Body of pancreas (tissue), 4 donors: ENCODE data around the gene AMH. TPM values are rescaled to one million over a fixed set of nuclear protein-coding genes. Genes with fewer than 3 reads are reported as not detected.

ENCODE experiments used
- ATAC-seq: fragments of 150-250 bp; one replicate; pipeline ENCODE4 v1.9.1; 2016
- DNase-seq, 4 donors: peaks; one replicate each; pipeline ENCODE4 v3.0.0-alpha.2; 2019
- H3K27ac ChIP-seq, 4 donors: fragments of 200-600 bp; sonication (generic); 1 replicate in 3 of 4; 2 replicates in 1 of 4; pipeline versions ENCODE4 v1.5.1 to v1.6.1; 2016 to 2019; ENCODE audit warnings: mild to moderate bottlenecking in 1 of 4, mixed read lengths in 1 of 4, moderate library complexity in 1 of 4
- H3K27me3 ChIP-seq, 2 donors: fragments of 200-600 bp; sonication (generic); one replicate each; pipeline ENCODE4 v1.6.0; 2016; ENCODE audit warnings: mild to moderate bottlenecking in 1 of 2
- H3K36me3 ChIP-seq, 2 donors: fragments of 200-600 bp; sonication (generic); replicated peaks in 1 of 2; 2 replicates each; pipeline ENCODE4 v1.5.1; 2016; ENCODE audit warnings: low read depth in 2 of 2; ENCODE audit not compliant: insufficient read depth in 1 of 2
- H3K4me1 ChIP-seq: fragments of 200-600 bp; sonication (generic); one replicate; pipeline ENCODE4 v1.6.0; 2016
- H3K4me3 ChIP-seq, 2 donors: fragments of 200-600 bp; sonication (generic); 1 replicate in 1 of 2; 2 replicates in 1 of 2; pipeline ENCODE4 v1.5.1; 2016 to 2019
- H3K9me3 ChIP-seq, 3 donors: fragments of 200-600 bp; sonication (generic); 1 replicate in 2 of 3; 2 replicates in 1 of 3; pipeline ENCODE4 v1.5.1; 2016
- POLR2A ChIP-seq, 3 donors: fragments of 450-650 bp; IDR thresholded peaks; one replicate each; pipeline ENCODE4 v1.6.1; 2016; ENCODE audit warnings: antibody characterized with exemption in 3 of 3, mild to moderate bottlenecking in 2 of 3
- WGBS, 2 donors: methylation state at CpG; one replicate each; pipeline ENCODE4 v1.1.5; 2017; 5-methylcytosine and 5-hydroxymethylcytosine counted together
- intact Hi-C: fragments of 100-400 bp; cut with DNase I; formaldehyde crosslinking; loops from one replicate; pipeline ENCODE4 v1.15.1; 2023
- total RNA-seq, 2 donors: library from RNA; depleted of rRNA; stranded (reverse); fragments of >200 nt; gene quantifications; one replicate each; pipeline ENCODE4 v1.1.0, GENCODE V29; 2016
- TF ChIP-seq, protein P1 (sequence below), 7 experiments: fragments of 450-650 bp in 4 of 7; fragments of 200-600 bp in 3 of 7; sonication (generic) in 3 of 7; IDR thresholded peaks; one replicate each; pipeline ENCODE4 v1.5.1; 2016 to 2019; ENCODE audit warnings: antibody characterized with exemption in 7 of 7

The AMH gene
- total RNA-seq, 2 donors from 2014 or later: 0.99 to 11.7 TPM

DNA sequence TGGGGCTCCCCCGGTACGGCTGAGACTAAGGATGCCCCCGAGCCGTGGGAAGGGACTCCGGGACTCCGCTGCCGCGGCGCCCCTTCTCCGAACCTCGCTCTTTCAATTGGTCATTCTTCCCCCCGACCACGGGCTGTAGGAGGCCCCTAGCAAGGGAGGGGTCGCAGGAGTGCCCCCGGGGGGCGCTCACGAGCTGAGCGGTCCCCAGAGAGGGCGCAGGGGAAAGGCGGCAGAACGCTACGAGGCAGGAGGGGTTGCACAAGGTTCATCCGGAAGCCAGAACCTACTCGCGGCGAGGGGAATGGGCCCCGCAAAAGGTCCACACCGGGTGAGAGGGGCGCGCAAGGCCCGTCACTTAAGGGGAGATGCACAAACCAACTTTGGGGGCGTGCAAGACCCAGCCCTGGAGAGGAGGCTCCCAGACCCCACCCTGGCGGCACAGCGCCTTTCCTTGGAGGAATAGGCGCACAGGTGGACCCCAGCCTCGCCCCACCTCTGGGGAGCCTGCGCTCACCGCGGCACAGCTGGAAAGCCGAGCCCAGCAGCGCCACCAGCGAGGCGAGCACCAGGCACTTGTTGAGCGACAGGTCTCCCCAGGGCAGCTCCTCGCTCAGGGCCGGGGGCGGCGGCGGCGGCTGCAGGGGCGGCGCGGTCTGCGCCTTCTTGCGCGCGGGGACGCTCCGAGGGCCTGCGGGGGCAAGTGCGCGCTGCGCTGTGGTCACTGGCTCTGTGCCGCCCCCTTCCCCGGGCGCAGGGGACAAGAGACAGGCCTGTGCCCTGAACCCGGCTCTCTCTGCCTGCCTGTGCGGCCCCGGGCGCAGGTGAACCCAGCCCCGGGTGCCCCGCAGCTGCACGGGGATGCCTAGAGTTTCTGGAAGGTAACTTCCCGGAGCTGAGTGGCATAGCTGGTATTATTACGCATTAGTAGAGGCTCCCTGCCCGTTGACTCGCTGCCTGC is 4.3 kb downstream of the AMH start:
- no peaks in the 10 kb centered on the region for H3K36me3 ChIP-seq
- no peak for DNase-seq
- H3K4me3 ChIP-seq: no peak overlapping the region
- intact Hi-C loops: no loop called here
- WGBS, 2 donors: 13 to 52% methylated on average over 4 to 77 of the region's 77 CpGs
- ATAC-seq: no peak
- H3K27me3 ChIP-seq: peaks cover 0 to 23% of the 10 kb centered on the region in 2 donors
- no peak overlapping the region for H3K27ac ChIP-seq
- peaks cover 38% of the 10 kb centered on the region for H3K4me1 ChIP-seq
- no peak for TF ChIP-seq POLR2A (IDR thresholded peaks at IDR 0.05)
- TF ChIP-seq, protein P1, sequence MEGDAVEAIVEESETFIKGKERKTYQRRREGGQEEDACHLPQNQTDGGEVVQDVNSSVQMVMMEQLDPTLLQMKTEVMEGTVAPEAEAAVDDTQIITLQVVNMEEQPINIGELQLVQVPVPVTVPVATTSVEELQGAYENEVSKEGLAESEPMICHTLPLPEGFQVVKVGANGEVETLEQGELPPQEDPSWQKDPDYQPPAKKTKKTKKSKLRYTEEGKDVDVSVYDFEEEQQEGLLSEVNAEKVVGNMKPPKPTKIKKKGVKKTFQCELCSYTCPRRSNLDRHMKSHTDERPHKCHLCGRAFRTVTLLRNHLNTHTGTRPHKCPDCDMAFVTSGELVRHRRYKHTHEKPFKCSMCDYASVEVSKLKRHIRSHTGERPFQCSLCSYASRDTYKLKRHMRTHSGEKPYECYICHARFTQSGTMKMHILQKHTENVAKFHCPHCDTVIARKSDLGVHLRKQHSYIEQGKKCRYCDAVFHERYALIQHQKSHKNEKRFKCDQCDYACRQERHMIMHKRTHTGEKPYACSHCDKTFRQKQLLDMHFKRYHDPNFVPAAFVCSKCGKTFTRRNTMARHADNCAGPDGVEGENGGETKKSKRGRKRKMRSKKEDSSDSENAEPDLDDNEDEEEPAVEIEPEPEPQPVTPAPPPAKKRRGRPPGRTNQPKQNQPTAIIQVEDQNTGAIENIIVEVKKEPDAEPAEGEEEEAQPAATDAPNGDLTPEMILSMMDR (IDR thresholded peaks at IDR 0.05): no peak
- H3K9me3 ChIP-seq: no peaks in the 10 kb centered on the region

DNA sequence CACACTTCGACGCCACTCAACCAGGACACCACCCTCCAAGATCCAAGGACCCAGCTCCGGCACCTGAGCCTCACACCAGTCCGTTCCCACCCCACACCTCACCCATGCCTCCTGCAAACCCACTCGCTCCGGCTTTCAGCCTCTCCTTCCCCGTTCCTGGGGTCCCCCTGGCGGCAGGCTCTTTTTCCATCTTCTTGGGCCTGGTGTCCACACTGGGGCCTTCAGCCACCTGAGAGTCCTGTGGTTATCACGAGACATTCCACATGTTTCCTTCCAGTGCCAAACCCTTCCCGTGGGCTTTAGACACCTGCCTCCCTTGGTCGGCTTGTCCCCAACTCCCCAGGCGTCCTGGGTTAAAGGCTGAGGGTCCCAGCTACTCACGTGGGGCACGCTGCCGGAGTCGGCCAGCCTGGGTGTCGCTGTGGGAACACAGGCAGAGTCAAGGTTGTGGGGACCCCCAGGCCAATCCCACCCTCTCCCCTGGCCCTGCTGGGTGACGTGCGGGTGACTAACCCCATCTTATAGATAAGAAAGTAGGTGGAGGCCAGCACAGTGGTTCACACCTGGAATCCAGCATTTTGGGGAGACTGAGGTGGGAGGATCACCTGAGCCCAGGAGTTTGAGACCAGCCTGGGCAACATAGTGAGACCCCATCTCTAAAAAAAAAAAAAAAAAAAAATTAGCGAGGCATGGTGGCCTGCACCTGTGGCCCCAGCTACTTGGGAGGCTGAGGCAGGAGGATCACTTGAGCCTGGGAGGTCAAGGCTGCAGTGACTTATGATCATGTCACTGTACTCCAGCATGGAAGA is 5.1 kb downstream of the AMH start:
- no peak for ATAC-seq
- no peak for DNase-seq

DNA sequence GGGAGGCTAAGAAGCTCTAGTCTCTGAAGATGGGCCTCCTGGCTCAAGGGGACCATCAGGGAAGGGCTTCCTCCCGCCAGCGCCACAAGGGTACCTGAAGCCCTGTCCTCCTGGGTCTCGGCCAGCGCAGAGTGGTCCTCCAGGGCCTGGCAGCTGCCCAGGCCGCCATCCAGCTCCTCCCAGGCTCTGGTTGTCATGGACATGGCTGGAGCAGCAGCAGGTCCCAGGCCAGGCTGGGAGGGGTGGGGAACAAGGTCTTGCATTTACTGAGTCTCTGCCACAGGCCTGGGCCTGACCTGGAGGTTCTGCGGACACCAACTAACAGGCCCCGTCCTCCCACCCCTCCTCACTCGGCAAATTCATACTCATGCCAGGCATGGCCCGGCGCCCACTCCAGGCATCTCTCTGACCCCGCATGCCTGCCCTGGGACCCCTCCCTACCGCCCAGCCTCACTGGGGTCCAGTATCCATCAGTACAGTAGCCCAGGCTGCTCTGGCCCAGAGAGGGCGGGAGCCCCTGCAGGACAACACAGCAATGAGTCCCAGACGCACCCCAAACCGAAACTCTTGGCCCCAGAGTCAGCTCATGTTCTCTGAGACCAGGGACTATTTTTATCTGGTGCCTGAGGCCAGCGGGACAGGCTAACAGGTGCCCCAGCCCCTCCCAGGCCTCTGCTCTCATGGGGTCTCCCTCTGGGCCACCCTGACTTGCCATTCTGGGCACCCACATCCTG is 6.2 kb downstream of the AMH start:
- intact Hi-C loops: no loop called here
- H3K4me3 ChIP-seq: no peak overlapping the region
- DNase-seq: no peak

More for the DNA sequence above, 5.1 kb downstream of the AMH start:
- Histone ChIP-seq H3K27ac (no peak overlapping the region), H3K27me3 (peaks cover 0 to 23% of the 10 kb centered on the region in 2 donors), H3K9me3 (no peaks in the 10 kb centered on the region), H3K36me3 (no peaks in the 10 kb centered on the region), H3K4me1 (peaks cover 38% of the 10 kb centered on the region), H3K4me3 (no peak overlapping the region)
- WGBS, 2 donors: 72 to 75% methylated on average over 16 to 20 of the region's 20 CpGs
- no peak for TF ChIP-seq POLR2A (IDR thresholded peaks at IDR 0.05)
- TF ChIP-seq, protein P1 (IDR thresholded peaks at IDR 0.05): no peak
- intact Hi-C loops: no loop called here

DNA sequence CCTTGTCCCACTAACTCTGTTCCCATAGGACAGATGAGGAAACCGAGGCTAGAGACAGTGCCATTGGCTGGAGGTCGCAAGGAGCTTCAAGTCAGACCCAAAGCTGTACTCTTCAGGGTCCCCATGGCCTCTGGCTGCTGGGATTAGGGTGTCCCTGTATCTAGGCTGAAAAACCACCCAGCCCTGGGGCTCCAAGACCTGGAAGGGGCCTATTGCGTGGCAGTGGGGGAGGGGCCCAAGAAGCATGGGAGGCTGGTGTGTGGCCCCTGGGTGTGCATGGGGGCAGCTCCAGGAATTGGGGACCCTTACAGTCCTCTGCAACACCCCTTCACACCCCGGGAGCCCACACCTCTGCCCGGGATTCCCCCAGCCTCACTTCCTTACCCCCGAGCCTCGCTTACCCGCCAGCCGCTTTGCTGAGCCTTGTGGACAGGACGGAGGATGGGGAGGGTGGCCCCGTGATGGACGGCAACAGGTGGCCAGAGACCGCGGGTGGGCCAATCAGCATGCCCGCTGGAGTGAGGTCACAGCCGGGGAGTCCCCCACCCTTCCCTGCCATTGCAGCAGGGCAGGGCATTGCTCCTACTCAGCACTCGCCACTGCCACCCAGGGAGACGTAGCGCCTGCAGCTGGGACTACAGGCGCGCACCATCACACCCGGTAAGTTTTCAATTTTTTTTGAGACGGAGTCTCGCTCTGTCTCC is 7.0 kb downstream of the AMH start, which contains the start of gene JSRP1:
JSRP1 (minus strand) TSS at position 436 of the 704 bp plus-strand sequence. CDS start 1,103 bp downstream, outside the sequence.
- H3K27ac ChIP-seq: no peak within 1 kb of the TSS
- DNase-seq: no peak
- TF ChIP-seq, protein P1 (IDR thresholded peaks at IDR 0.05): no peak
- TF ChIP-seq POLR2A (IDR thresholded peaks at IDR 0.05): no peak
- intact Hi-C loops: no loop called here
- peaks cover 25% of the 10 kb centered on the region for H3K4me1 ChIP-seq
- ATAC-seq: no peak
- 79 to 82% methylated on average over 16 to 19 of the region's 24 CpGs for WGBS, 2 donors
- H3K36me3 ChIP-seq: no peaks in the 10 kb centered on the region
- H3K9me3 ChIP-seq: no peaks in the 10 kb centered on the region
- no peak within 1 kb of the TSS for H3K4me3 ChIP-seq
- H3K27me3 ChIP-seq: peaks cover 0 to 20% of the 10 kb centered on the region in 2 donors

More for the DNA sequence above, 6.2 kb downstream of the AMH start:
- WGBS, 2 donors: 88 to 90% methylated on average over 7 to 15 of the region's 16 CpGs
- H3K27me3 ChIP-seq: peaks cover 0 to 20% of the 10 kb centered on the region in 2 donors
- H3K36me3 ChIP-seq: no peaks in the 10 kb centered on the region
- no peak for ATAC-seq
- no peaks in the 10 kb centered on the region for H3K9me3 ChIP-seq
- peaks cover 34% of the 10 kb centered on the region for H3K4me1 ChIP-seq
- no peak overlapping the region for H3K27ac ChIP-seq
- TF ChIP-seq POLR2A (IDR thresholded peaks at IDR 0.05): no peak
- TF ChIP-seq, protein P1 (IDR thresholded peaks at IDR 0.05): no peak
